ENCODE measurements around the gene PCF11.

- TF ChIP-seq CTCF (IDR thresholded peaks at IDR 0.05) (no peak), ZFX (IDR thresholded peaks at IDR 0.05; ENCODE audit: borderline replicate concordance) (no peak)
Measured at GRCh38 chr11:83120327-83120726, 36.6 kb upstream of the PCF11 start.

Data from 22Rv1 (cell line).